Sigmoid colon (tissue), 7 donors: Measurements from ENCODE around the gene CDC37L1. TPM values are rescaled to one million over a fixed set of nuclear protein-coding genes. Genes with fewer than 3 reads are reported as not detected.
"Not testable (repeated sequence)": the region's sequence is repeated elsewhere in the genome, so short reads cannot be mapped to it uniquely, and the experiment has no call there.

Experiments used
- DNase-seq: peaks from one replicate; pipeline ENCODE4 v3.0.0-alpha.2; 2019
- H3K27ac ChIP-seq, 4 donors: fragments of 200-600 bp; sonication (generic); one replicate each; pipeline ENCODE4 v1.5.1; 2016 to 2019; ENCODE audit warnings: mild to moderate bottlenecking in 1 of 4
- H3K27me3 ChIP-seq, 3 donors: fragments of 200-600 bp; sonication (generic); one replicate each; pipeline ENCODE4 v1.5.1; 2019; ENCODE audit warnings: mild to moderate bottlenecking in 1 of 3
- H3K36me3 ChIP-seq, 4 donors: fragments of 200-600 bp; sonication (generic); one replicate each; pipeline ENCODE4 v1.5.1; 2016 to 2019
- H3K4me1 ChIP-seq, 4 donors: fragments of 200-600 bp; sonication (generic); one replicate each; pipeline ENCODE4 v1.5.1; 2017 to 2019
- H3K4me3 ChIP-seq, 4 donors: fragments of 200-600 bp; sonication (generic); one replicate each; pipeline ENCODE4 v1.5.1; 2017 to 2019; ENCODE audit warnings: mild to moderate bottlenecking in 2 of 4, moderate library complexity in 1 of 4
- H3K9me3 ChIP-seq, 4 donors: fragments of 200-600 bp in 3 of 4; sonication (generic) in 3 of 4; one replicate each; pipeline versions ENCODE4 v1.5.1 to v1.6.1; 2013 to 2019
- CTCF ChIP-seq, 4 experiments: fragments of 450-650 bp in 3 of 4; fragments of 200-600 bp in 1 of 4; IDR thresholded peaks; one replicate each; pipeline ENCODE4 v1.5.1; 2016 to 2019; ENCODE audit warnings: antibody characterized with exemption in 4 of 4, mild to moderate bottlenecking in 3 of 4, moderate library complexity in 2 of 4
- EP300 ChIP-seq, 4 donors: sonication (generic); formaldehyde crosslinking; IDR thresholded peaks; one replicate each; pipeline ENCODE4 v1.6.1; 2017; ENCODE audit warnings: antibody characterized with exemption in 4 of 4
- POLR2A ChIP-seq, 2 donors: fragments of 450-650 bp; IDR thresholded peaks; one replicate each; pipeline ENCODE4 v1.6.1; 2016; ENCODE audit warnings: antibody characterized with exemption in 2 of 2, mild to moderate bottlenecking in 2 of 2, moderate library complexity in 2 of 2
- POLR2AphosphoS5 ChIP-seq, 4 donors: sonication (generic); formaldehyde crosslinking; IDR thresholded peaks; one replicate each; pipeline ENCODE4 v1.6.1; 2017; ENCODE audit warnings: antibody characterized with exemption in 4 of 4
- WGBS, 2 donors: extraction: QIAGEN DNeasy Blood & Tissue Kit; methylation state at CpG; one replicate each; pipeline ENCODE4 v1.1.7; 2013; 5-methylcytosine and 5-hydroxymethylcytosine counted together
- intact Hi-C: fragments of 100-400 bp; cut with DNase I; formaldehyde crosslinking; loops from one replicate; pipeline ENCODE4 v1.15.1; 2023
- polyA plus RNA-seq, 3 donors: library from polyadenylated mRNA; stranded (reverse); fragments of 200-250 nt; gene quantifications; one replicate each; pipeline ENCODE4 v1.2.3, GENCODE V29; 2013
- total RNA-seq, 4 donors: library from RNA; depleted of rRNA; stranded (reverse); fragments of >200 nt; gene quantifications; one replicate each; pipeline ENCODE4 v1.1.0, GENCODE V29; 2016
- donor health status: healthy with polysubstance abuse.
- donor health status: Bipolar disorder and iron deficiency.
- donor health status: healthy.

The CDC37L1 gene
- total and polyA plus RNA-seq, 7 donors, result 8.4 to 40.6 (median 30.7) TPM

- Histone ChIP-seq H3K9me3 (no peaks in the 10 kb centered on the region), H3K36me3 (no peaks in the 10 kb centered on the region), H3K27me3 (no peaks in the 10 kb centered on the region), H3K27ac (no peak overlapping the region), H3K4me3 (no peak overlapping the region), H3K4me1 (peaks cover 0 to 6% (median 4%) of the 10 kb centered on the region in 4 donors)
- WGBS, 2 donors, result 82 to 90% methylated on average over 2 of the region's 2 CpGs
- no peak for DNase-seq
- intact Hi-C loops, result loop anchor here (10.0 kb wide), 4 partner anchors 362 to 1938 kb away; partner anchors contain the start of genes PLGRKT and RFX3
- TF ChIP-seq POLR2A (IDR thresholded peaks at IDR 0.05), result no peak
- TF ChIP-seq EP300 (IDR thresholded peaks at IDR 0.05), result no peak
- TF ChIP-seq POLR2AphosphoS5 (IDR thresholded peaks at IDR 0.05), result no peak
- no peak for TF ChIP-seq CTCF (IDR thresholded peaks at IDR 0.05)
These were observed 67.1 kb downstream of the CDC37L1 start for GRCh38 chr9:4746278-4747030.

GRCh38 chr9:4748612-4749011 is 69.2 kb downstream of the CDC37L1 start:
- TF ChIP-seq CTCF (IDR thresholded peaks at IDR 0.05) (no peak), POLR2A (IDR thresholded peaks at IDR 0.05) (no peak), POLR2AphosphoS5 (IDR thresholded peaks at IDR 0.05) (no peak), EP300 (IDR thresholded peaks at IDR 0.05) (no peak)
- intact Hi-C loops, result loop anchor here (10.0 kb wide), 4 partner anchors 364 to 1936 kb away; partner anchors contain the start of genes PLGRKT and RFX3
- H3K36me3 ChIP-seq, result no peaks in the 10 kb centered on the region
- no peak overlapping the region for H3K27ac ChIP-seq
- no peaks in the 10 kb centered on the region for H3K27me3 ChIP-seq
- H3K4me1 ChIP-seq, result no peaks in the 10 kb centered on the region
- no peak overlapping the region for H3K4me3 ChIP-seq
- no peaks in the 10 kb centered on the region for H3K9me3 ChIP-seq
- WGBS, 2 donors, result 94 to 96% methylated on average over 5 of the region's 5 CpGs
- DNase-seq, result no peak

- intact Hi-C loops, result no loop called here
- H3K27ac ChIP-seq, result no peak overlapping the region
- 42 to 47% methylated on average over 8 of the region's 8 CpGs for WGBS, 2 donors
- no peaks in the 10 kb centered on the region for H3K36me3 ChIP-seq
- H3K4me1 ChIP-seq, result no peaks in the 10 kb centered on the region
- DNase-seq, result no peak
- no peaks in the 10 kb centered on the region for H3K9me3 ChIP-seq
- no peaks in the 10 kb centered on the region for H3K27me3 ChIP-seq
- no peak overlapping the region for H3K4me3 ChIP-seq
- TF ChIP-seq CTCF (IDR thresholded peaks at IDR 0.05) (peak in 3 of 4 experiments; percentile 23 to 48 (median 34)), EP300 (IDR thresholded peaks at IDR 0.05) (no peak)
These were observed 70.8 kb downstream of the CDC37L1 start for GRCh38 chr9:4750023-4750673.

- H3K27ac ChIP-seq, intact Hi-C loops, H3K9me3 ChIP-seq, H3K4me1 ChIP-seq, DNase-seq, H3K36me3 ChIP-seq, H3K4me3 ChIP-seq, H3K27me3 ChIP-seq: not testable (repeated sequence)
These were observed 75.2 kb downstream of the CDC37L1 start for GRCh38 chr9:4754530-4754929.

- TF ChIP-seq POLR2A (IDR thresholded peaks at IDR 0.05), result no peak
- no peak for TF ChIP-seq EP300 (IDR thresholded peaks at IDR 0.05)
- TF ChIP-seq CTCF (IDR thresholded peaks at IDR 0.05), result no peak
- TF ChIP-seq POLR2AphosphoS5 (IDR thresholded peaks at IDR 0.05), result no peak
- intact Hi-C loops, result no loop called here
- WGBS, 2 donors, result 65 to 74% methylated on average over 5 of the region's 5 CpGs
These were observed 75.7 kb downstream of the CDC37L1 start for GRCh38 chr9:4755026-4755609.

More at GRCh38 chr9:4755026-4755609, 75.7 kb downstream of the CDC37L1 start:
- no peak for DNase-seq
- no peaks in the 10 kb centered on the region for H3K36me3 ChIP-seq
- H3K27ac ChIP-seq, result no peak overlapping the region
- H3K4me3 ChIP-seq, result no peak overlapping the region
- H3K9me3 ChIP-seq, result no peaks in the 10 kb centered on the region
- H3K27me3 ChIP-seq, result peaks cover 0 to 5% (median 0%) of the 10 kb centered on the region in 3 donors
- peaks cover 0 to 4% (median 0%) of the 10 kb centered on the region in 4 donors for H3K4me1 ChIP-seq
